HepG2 (cell line): ENCODE measurements around the gene C11orf54. TPM values are rescaled to one million over a fixed set of nuclear protein-coding genes. Genes with fewer than 3 reads are reported as not detected.

ENCODE experiments used
- ATF7 ChIP-seq, 2 experiments: fragments of 450-650 bp in 1 of 2; sonication (generic) in 1 of 2; formaldehyde crosslinking in 1 of 2; IDR thresholded peaks; 2 replicates each; pipeline versions ENCODE4 v1.4.0 to v1.6.1; 2016 to 2020; ENCODE audit warnings: antibody characterized with exemption in 1 of 2, mild to moderate bottlenecking in 1 of 2, missing genetic modification reagents in 1 of 2
- CENPBD1 ChIP-seq: sonication (generic); formaldehyde crosslinking; IDR thresholded peaks from 2 replicates; pipeline ENCODE4 v1.8.0; 2022; ENCODE audit warnings: missing genetic modification reagents, low read depth, mild to moderate bottlenecking, borderline replicate concordance
- ETV5 ChIP-seq: IDR thresholded peaks from 2 replicates; pipeline ENCODE4 v1.6.1; 2018; ENCODE audit warnings: missing biosample characterization, missing genetic modification reagents, inconsistent platforms, borderline replicate concordance
- FLYWCH1 ChIP-seq: sonication (generic); formaldehyde crosslinking; IDR thresholded peaks from 2 replicates; pipeline ENCODE4 v1.8.1; 2023; ENCODE audit warnings: mild to moderate bottlenecking, missing genetic modification reagents
- GATAD1 ChIP-seq: IDR thresholded peaks from 2 replicates; pipeline ENCODE4 v1.6.1; 2016; ENCODE audit warnings: missing genetic modification reagents, missing compliant biosample characterization
- GLI4 ChIP-seq: sonication (generic); formaldehyde crosslinking; IDR thresholded peaks from 2 replicates; pipeline ENCODE4 v1.5.1; 2020; ENCODE audit warnings: missing genetic modification reagents, mild to moderate bottlenecking, moderate library complexity, borderline replicate concordance
- JARID2 ChIP-seq: sonication (generic); formaldehyde crosslinking; IDR thresholded peaks from 2 replicates; pipeline ENCODE4 v1.8.1; 2023; ENCODE audit warnings: missing genetic modification reagents, inconsistent platforms; ENCODE audit not compliant: insufficient replicate concordance
- KAT7 ChIP-seq: IDR thresholded peaks from 2 replicates; pipeline ENCODE4 v1.6.1; 2018; ENCODE audit warnings: borderline replicate concordance, missing compliant biosample characterization
- KLF6 ChIP-seq: IDR thresholded peaks from 2 replicates; pipeline ENCODE4 v1.8.0; 2016; ENCODE audit warnings: missing biosample characterization, missing genetic modification reagents
- MTF2 ChIP-seq: sonication (generic); formaldehyde crosslinking; IDR thresholded peaks from 2 replicates; pipeline ENCODE4 v1.5.0; 2020; ENCODE audit warnings: missing genetic modification reagents, borderline replicate concordance
- NFKB2 ChIP-seq: sonication (generic); formaldehyde crosslinking; IDR thresholded peaks from 2 replicates; pipeline ENCODE4 v1.4.0; 2020; ENCODE audit warnings: missing genetic modification reagents, borderline replicate concordance
- NR2C2 ChIP-seq: sonication (generic); formaldehyde crosslinking; IDR thresholded peaks from 2 replicates; pipeline ENCODE4 v1.4.0; 2020; ENCODE audit warnings: missing genetic modification reagents, mild to moderate bottlenecking, moderate library complexity, borderline replicate concordance
- REPIN1 ChIP-seq: sonication (generic); formaldehyde crosslinking; IDR thresholded peaks from 2 replicates; pipeline ENCODE4 v1.8.0; 2022; ENCODE audit warnings: missing genetic modification reagents, low read depth, mild to moderate bottlenecking, borderline replicate concordance
- TMF1 ChIP-seq: sonication (generic); formaldehyde crosslinking; IDR thresholded peaks from 2 replicates; pipeline ENCODE4 v1.8.1; 2022; ENCODE audit warnings: low read depth, missing genetic modification reagents
- TP53 ChIP-seq: sonication (generic); formaldehyde crosslinking; conservative IDR thresholded peaks from 2 replicates; pipeline ENCODE4 v1.4.0; 2020; ENCODE audit warnings: missing genetic modification reagents
- ZNF121 ChIP-seq: sonication (generic); formaldehyde crosslinking; IDR thresholded peaks from 2 replicates; pipeline ENCODE4 v1.5.0; 2020; ENCODE audit warnings: mild to moderate bottlenecking, missing genetic modification reagents
- ZNF530 ChIP-seq: sonication (generic); formaldehyde crosslinking; IDR thresholded peaks from 2 replicates; pipeline ENCODE4 v1.5.0; 2020; ENCODE audit warnings: low read depth, mild to moderate bottlenecking, missing genetic modification reagents
- ZNF615 ChIP-seq: sonication (generic); formaldehyde crosslinking; IDR thresholded peaks from 2 replicates; pipeline ENCODE4 v1.5.0; 2020; ENCODE audit warnings: mild to moderate bottlenecking, missing genetic modification reagents, borderline replicate concordance
- ZNF652 ChIP-seq: IDR thresholded peaks from 2 replicates; pipeline ENCODE4 v1.6.1; 2016; ENCODE audit warnings: low read depth, borderline replicate concordance
- ZNF75D ChIP-seq: sonication (generic); formaldehyde crosslinking; IDR thresholded peaks from 2 replicates; pipeline ENCODE4 v1.8.1; 2023; ENCODE audit warnings: missing genetic modification reagents, mild to moderate bottlenecking, borderline replicate concordance
- ZNF850 ChIP-seq: sonication (generic); formaldehyde crosslinking; conservative IDR thresholded peaks from 2 replicates; pipeline ENCODE4 v1.9.0; 2021; ENCODE audit warnings: mild to moderate bottlenecking, missing genetic modification reagents
- ZNF878 ChIP-seq: sonication (generic); formaldehyde crosslinking; IDR thresholded peaks from 2 replicates; pipeline ENCODE4 v1.8.1; 2023; ENCODE audit warnings: mild to moderate bottlenecking, missing genetic modification reagents, moderate library complexity
- ZNF879 ChIP-seq: sonication (generic); formaldehyde crosslinking; IDR thresholded peaks from 2 replicates; pipeline ENCODE4 v1.8.1; 2023; ENCODE audit warnings: missing genetic modification reagents
- ZSCAN12 ChIP-seq: sonication (generic); formaldehyde crosslinking; IDR thresholded peaks from 2 replicates; pipeline ENCODE4 v1.9.0; 2021; ENCODE audit warnings: mild to moderate bottlenecking, missing genetic modification reagents
- polyA plus RNA-seq, 8 experiments: library from polyadenylated mRNA; depleted of rRNA in 3 of 8; stranded (reverse) in 7 of 8; unstranded in 1 of 8; fragments of >200 nt; fragmentation: Illumina TruSeq in 4 of 8; extraction: Trizol in 4 of 8; gene quantifications; 2 replicates each; pipeline versions ENCODE4 v1.2.1 to v1.2.3, GENCODE V29; 2011 to 2016; ENCODE audit warnings: low read depth in 4 of 8, missing spikeins in 1 of 8, mixed read lengths in 1 of 8; ENCODE audit not compliant: insufficient read depth in 1 of 8
- total RNA-seq, 5 experiments: library from RNA; depleted of rRNA; stranded (reverse); fragments of >200 nt; fragmentation: Illumina TruSeq; extraction: Trizol; gene quantifications; 2 replicates each; pipeline ENCODE4 v1.2.3, GENCODE V29; 2016; ENCODE audit warnings: low read depth in 1 of 5
- TF ChIP-seq, protein P1 (sequence below): sonication (generic); formaldehyde crosslinking; IDR thresholded peaks from 2 replicates; pipeline ENCODE4 v1.4.0; 2020; ENCODE audit warnings: mild to moderate bottlenecking, missing genetic modification reagents
- TF ChIP-seq, protein P2 (sequence below): sonication (generic); formaldehyde crosslinking; IDR thresholded peaks from 2 replicates; pipeline ENCODE4 v1.5.0; 2020; ENCODE audit warnings: missing genetic modification reagents

C11orf54 gene
- total and polyA plus RNA-seq, 2 of the 13 experiments (the other 11 are each of a cell fraction or from before 2014, with no cell fraction given) = 42.7 to 50.1 TPM

- TF ChIP-seq ZNF75D (CRISPR knock-in tag) (peak; percentile 46; the same call in 1 of the 2 replicates), TMF1 (CRISPR knock-in tag) (no peak; the same call in 1 of the 2 replicates), GLI4 (CRISPR knock-in tag) (no peak; the same call in 1 of the 2 replicates), KAT7 (CRISPR knock-in tag) (no peak; the same call in 1 of the 2 replicates), FLYWCH1 (CRISPR knock-in tag) (peak; percentile 85; the same call in 1 of the 2 replicates), ZNF652 (no peak; the same call in 1 of the 2 replicates), CENPBD1 (CRISPR knock-in tag) (0 out of 2 replicates have a peak, but pooled peaks have one; percentile 12), KLF6 (CRISPR knock-in tag) (no peak), ZNF878 (no peak), REPIN1 (CRISPR knock-in tag) (0 out of 2 replicates have a peak, but pooled peaks have one; percentile 19), ETV5 (CRISPR knock-in tag) (peak; percentile 79), ZNF530 (no peak), ZSCAN12 (CRISPR knock-in tag) (no peak), ZNF879 (0 out of 2 replicates have a peak, but pooled peaks have one; percentile 37), GATAD1 (CRISPR knock-in tag) (peak; percentile 82), NR2C2 (peak; percentile 85; the same call in 1 of the 2 replicates), ATF7 (IDR thresholded peaks at IDR 0.05) (no peak), ATF7 (CRISPR knock-in tag; IDR thresholded peaks at IDR 0.05) (no peak), JARID2 (CRISPR knock-in tag) (peak; percentile 74), ZNF850 (no peak), ZNF615 (0 out of 2 replicates have a peak, but pooled peaks have one; percentile 61), ZNF121 (0 out of 2 replicates have a peak, but pooled peaks have one; percentile 14), TP53 (no peak), NFKB2 (CRISPR knock-in tag) (no peak; the same call in 1 of the 2 replicates), MTF2 (peak; percentile 74; the same call in 1 of the 2 replicates)
- TF ChIP-seq, protein P1, sequence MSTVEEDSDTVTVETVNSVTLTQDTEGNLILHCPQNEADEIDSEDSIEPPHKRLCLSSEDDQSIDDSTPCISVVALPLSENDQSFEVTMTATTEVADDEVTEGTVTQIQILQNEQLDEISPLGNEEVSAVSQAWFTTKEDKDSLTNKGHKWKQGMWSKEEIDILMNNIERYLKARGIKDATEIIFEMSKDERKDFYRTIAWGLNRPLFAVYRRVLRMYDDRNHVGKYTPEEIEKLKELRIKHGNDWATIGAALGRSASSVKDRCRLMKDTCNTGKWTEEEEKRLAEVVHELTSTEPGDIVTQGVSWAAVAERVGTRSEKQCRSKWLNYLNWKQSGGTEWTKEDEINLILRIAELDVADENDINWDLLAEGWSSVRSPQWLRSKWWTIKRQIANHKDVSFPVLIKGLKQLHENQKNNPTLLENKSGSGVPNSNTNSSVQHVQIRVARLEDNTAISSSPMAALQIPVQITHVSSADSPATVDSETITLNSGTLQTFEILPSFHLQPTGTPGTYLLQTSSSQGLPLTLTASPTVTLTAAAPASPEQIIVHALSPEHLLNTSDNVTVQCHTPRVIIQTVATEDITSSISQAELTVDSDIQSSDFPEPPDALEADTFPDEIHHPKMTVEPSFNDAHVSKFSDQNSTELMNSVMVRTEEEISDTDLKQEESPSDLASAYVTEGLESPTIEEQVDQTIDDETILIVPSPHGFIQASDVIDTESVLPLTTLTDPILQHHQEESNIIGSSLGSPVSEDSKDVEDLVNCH (CRISPR knock-in tag) = no peak
- TF ChIP-seq, protein P2, sequence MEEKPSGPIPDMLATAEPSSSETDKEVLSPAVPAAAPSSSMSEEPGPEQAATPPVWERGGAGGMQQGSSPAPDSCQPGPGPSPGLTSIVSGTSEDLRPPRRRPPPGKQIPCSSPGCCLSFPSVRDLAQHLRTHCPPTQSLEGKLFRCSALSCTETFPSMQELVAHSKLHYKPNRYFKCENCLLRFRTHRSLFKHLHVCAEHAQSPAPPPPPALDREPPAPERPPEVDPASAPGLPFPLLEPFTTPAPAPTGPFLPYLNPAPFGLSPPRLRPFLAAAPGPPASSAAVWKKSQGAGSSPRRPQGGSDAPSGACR (CRISPR knock-in tag) = peak; percentile 76; the same call in 1 of the 2 replicates
These were observed 42.9 kb downstream of the C11orf54 start, which contains the start of gene MED17 (continued) for GRCh38 chr11:93784145-93784934.
